DND-41 (cell line): Measurements from ENCODE around the gene RNF111.

Experiments used
- ATAC-seq: fragments of 200-7000 bp; cut with Tn5 transposase; 3 replicates; pipeline ENCODE4 v1.9.1; 2021; ENCODE audit warnings: low read depth; ENCODE audit not compliant: insufficient read depth
- DNase-seq: peaks from one replicate; pipeline ENCODE4 v3.0.0-alpha.2; 2020
- H2AFZ ChIP-seq: 2 replicates; pipeline ENCODE4 v1.6.0; 2012; ENCODE audit warnings: low read depth, low read length
- H3K27ac ChIP-seq: 2 replicates; pipeline ENCODE4 v1.5.1; 2012; ENCODE audit warnings: low read length, inconsistent platforms
- H3K27me3 ChIP-seq: fragments of 200-600 bp; sonication (generic); 2 replicates; pipeline ENCODE4 v1.6.0; 2012; ENCODE audit warnings: low read length, mild to moderate bottlenecking, inconsistent platforms; ENCODE audit not compliant: insufficient read depth, poor library complexity
- H3K36me3 ChIP-seq: 2 replicates; pipeline ENCODE4 v1.5.1; 2012; ENCODE audit warnings: low read length, inconsistent platforms; ENCODE audit not compliant: insufficient read depth
- H3K4me1 ChIP-seq: 2 replicates; pipeline ENCODE4 v1.5.1; 2012; ENCODE audit warnings: mild to moderate bottlenecking, low read length; ENCODE audit not compliant: insufficient read depth
- H3K4me2 ChIP-seq: 2 replicates; pipeline ENCODE4 v1.6.0; 2012; ENCODE audit warnings: mild to moderate bottlenecking, moderate library complexity, low read length, inconsistent platforms; ENCODE audit not compliant: insufficient read depth
- H3K4me3 ChIP-seq, 2 experiments: fragments of 200-600 bp in 1 of 2; shearing (Covaris generic) in 1 of 2; 2 replicates each; pipeline ENCODE4 v1.5.1; 2012 to 2016; ENCODE audit warnings: inconsistent platforms in 2 of 2, low read length in 2 of 2, mild to moderate bottlenecking in 2 of 2, low read depth in 1 of 2, moderate library complexity in 1 of 2
- H3K79me2 ChIP-seq: 2 replicates; pipeline ENCODE4 v1.6.0; 2012; ENCODE audit warnings: low read length, inconsistent platforms; ENCODE audit not compliant: insufficient read depth
- H3K9ac ChIP-seq: 2 replicates; pipeline ENCODE4 v1.6.0; 2012; ENCODE audit warnings: low read depth, mild to moderate bottlenecking, inconsistent platforms, low read length, moderate library complexity
- H3K9me3 ChIP-seq: 2 replicates; pipeline ENCODE4 v1.5.1; 2012; ENCODE audit warnings: low read length, moderate library complexity, mild to moderate bottlenecking, inconsistent platforms; ENCODE audit not compliant: insufficient read depth, severe bottlenecking
- H4K20me1 ChIP-seq: 2 replicates; pipeline ENCODE4 v1.6.0; 2012; ENCODE audit warnings: low read length; ENCODE audit not compliant: insufficient read depth
- EZH2 ChIP-seq: IDR thresholded peaks from 3 replicates; pipeline ENCODE4 v1.6.1; 2012; ENCODE audit warnings: borderline replicate concordance, low read depth, mild to moderate bottlenecking, moderate library complexity, low read length, inconsistent platforms; ENCODE audit not compliant: severe bottlenecking
- TF ChIP-seq, protein P1 (sequence below): IDR thresholded peaks from 2 replicates; pipeline ENCODE4 v1.5.1; 2012; ENCODE audit warnings: borderline replicate concordance, low read length, moderate library complexity, mild to moderate bottlenecking; ENCODE audit not compliant: poor library complexity, severe bottlenecking; ENCODE audit errors: extremely low read depth

The RNF111 gene

DNA sequence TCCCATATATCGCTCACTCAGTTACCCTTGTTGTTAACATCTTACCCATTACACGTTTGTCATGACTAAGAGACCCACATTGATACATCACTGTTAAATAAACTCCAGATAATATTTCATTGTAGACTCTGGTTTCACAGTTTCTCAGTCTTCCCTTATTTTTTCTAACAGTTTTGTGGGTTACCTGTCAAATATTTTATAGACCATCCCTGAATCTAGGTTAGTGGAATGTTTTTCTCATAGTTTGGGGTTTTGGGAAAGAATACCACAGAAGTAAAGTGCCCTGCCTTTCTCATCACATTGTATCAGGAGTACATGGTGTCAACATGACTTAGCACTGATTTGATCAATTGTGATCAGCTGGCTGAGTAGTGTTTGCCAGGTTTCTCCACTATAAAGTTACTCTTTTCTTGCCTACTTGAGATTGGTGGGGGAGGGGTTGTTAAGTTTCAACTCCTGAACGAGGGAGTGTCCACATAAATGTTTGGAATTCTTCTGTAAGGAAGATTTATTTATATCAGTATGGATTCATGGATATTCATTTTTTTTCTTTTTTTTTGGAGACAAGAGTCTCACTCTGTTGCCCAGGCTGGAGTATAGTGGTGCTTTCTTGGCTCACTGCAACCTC, 25.9 kb downstream of the RNF111 start:
- no peak overlapping the region for H3K9ac ChIP-seq
- no peak overlapping the region for H2AFZ ChIP-seq
- no peak overlapping the region for H3K4me3 ChIP-seq
- peaks cover 86% of the 10 kb centered on the region for H3K79me2 ChIP-seq
- no peaks in the 10 kb centered on the region for H3K9me3 ChIP-seq
- TF ChIP-seq, protein P1, sequence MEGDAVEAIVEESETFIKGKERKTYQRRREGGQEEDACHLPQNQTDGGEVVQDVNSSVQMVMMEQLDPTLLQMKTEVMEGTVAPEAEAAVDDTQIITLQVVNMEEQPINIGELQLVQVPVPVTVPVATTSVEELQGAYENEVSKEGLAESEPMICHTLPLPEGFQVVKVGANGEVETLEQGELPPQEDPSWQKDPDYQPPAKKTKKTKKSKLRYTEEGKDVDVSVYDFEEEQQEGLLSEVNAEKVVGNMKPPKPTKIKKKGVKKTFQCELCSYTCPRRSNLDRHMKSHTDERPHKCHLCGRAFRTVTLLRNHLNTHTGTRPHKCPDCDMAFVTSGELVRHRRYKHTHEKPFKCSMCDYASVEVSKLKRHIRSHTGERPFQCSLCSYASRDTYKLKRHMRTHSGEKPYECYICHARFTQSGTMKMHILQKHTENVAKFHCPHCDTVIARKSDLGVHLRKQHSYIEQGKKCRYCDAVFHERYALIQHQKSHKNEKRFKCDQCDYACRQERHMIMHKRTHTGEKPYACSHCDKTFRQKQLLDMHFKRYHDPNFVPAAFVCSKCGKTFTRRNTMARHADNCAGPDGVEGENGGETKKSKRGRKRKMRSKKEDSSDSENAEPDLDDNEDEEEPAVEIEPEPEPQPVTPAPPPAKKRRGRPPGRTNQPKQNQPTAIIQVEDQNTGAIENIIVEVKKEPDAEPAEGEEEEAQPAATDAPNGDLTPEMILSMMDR: no peak
- TF ChIP-seq EZH2: no peak
- ATAC-seq (no peak), DNase-seq (no peak)
- H3K27me3 ChIP-seq: no peaks in the 10 kb centered on the region
- no peaks in the 10 kb centered on the region for H3K4me1 ChIP-seq
- no peak overlapping the region for H3K27ac ChIP-seq
- H3K4me2 ChIP-seq: no peak overlapping the region
- H4K20me1 ChIP-seq: peaks cover 20% of the 10 kb centered on the region
- H3K36me3 ChIP-seq: peaks cover 4% of the 10 kb centered on the region; the same call in 1 of the 2 replicates

DNA sequence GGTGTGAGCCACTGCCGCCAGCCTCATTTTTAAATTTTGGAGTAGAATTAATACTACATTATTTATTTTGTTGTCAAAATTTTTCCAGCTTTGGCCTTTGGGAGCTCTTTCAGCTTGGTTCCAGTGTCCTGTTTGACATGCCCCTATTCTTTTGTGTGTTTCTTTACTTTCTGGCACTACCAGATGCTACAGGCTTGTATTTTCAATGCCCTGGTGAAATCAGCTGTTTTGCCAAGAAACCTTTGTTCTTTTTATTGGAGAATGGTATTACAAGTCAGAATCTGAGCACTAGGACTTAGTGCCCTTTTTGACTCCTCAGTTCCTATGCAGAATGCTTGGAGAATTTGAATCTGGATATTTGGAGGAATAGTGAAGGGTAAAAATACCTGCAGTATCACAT, 26.6 kb downstream of the RNF111 start:
- DNase-seq (no peak), ATAC-seq (no peak)
- Histone ChIP-seq H3K4me2 (no peak overlapping the region), H3K36me3 (peaks cover 4% of the 10 kb centered on the region; the same call in 1 of the 2 replicates), H3K27ac (no peak overlapping the region), H3K79me2 (peaks cover 85% of the 10 kb centered on the region), H3K4me3 (no peak overlapping the region), H3K9me3 (no peaks in the 10 kb centered on the region), H3K4me1 (no peaks in the 10 kb centered on the region), H4K20me1 (peaks cover 20% of the 10 kb centered on the region), H3K9ac (no peak overlapping the region), H3K27me3 (no peaks in the 10 kb centered on the region), H2AFZ (no peak overlapping the region)
- TF ChIP-seq, protein P1: no peak
- TF ChIP-seq EZH2: no peak

DNA sequence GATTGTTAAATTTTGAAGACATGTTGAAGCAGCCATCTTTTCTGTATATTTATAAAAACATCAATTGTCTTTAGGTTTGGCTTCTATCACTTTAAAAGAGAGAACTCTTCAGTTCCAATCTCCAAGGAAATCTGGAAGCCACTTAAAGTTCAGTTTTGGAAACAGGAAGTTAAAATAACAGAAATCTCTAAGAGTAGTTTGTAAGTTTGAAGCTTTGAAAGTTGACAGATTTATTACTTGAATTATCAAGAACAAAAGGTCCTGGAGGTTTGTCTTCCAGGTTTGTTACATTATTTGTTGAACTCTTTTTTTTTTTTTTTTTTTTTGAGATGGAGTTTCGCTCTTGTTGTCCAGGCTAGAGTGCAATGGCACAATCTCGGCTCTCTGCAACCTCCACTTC, 30.0 kb downstream of the RNF111 start:
- TF ChIP-seq, protein P1: no peak
- TF ChIP-seq EZH2: no peak
- ATAC-seq: no peak
- Histone ChIP-seq H4K20me1 (peaks cover 12% of the 10 kb centered on the region), H3K36me3 (peaks cover 13% of the 10 kb centered on the region; the same call in 1 of the 2 replicates), H3K4me3 (no peak overlapping the region), H3K27ac (no peak overlapping the region), H2AFZ (no peak overlapping the region), H3K9me3 (no peaks in the 10 kb centered on the region), H3K4me2 (no peak overlapping the region), H3K9ac (no peak overlapping the region), H3K4me1 (no peaks in the 10 kb centered on the region), H3K27me3 (no peaks in the 10 kb centered on the region), H3K79me2 (peaks cover 83% of the 10 kb centered on the region)
- no peak for DNase-seq

DNA sequence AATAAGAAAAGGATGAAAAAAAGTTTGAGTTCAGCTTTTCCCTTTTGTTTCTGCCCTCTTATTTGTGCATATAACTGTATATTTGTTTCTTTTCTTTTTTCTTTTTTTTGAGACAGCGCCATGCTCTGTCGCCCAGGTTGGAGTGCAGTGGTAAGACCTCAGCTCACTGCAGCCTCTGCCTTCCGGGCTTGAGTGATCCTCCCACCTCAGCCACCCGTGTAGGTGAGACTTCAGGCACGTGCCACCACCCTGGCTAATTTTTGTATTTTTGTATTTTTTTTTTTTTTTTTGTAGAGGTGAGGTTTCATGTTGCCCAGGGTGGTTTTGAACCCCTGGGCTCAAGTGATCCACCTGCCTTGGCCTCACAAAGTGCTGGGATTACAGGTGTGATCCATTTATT, 31.4 kb downstream of the RNF111 start:
- H3K79me2 ChIP-seq: peaks cover 73% of the 10 kb centered on the region
- TF ChIP-seq, protein P1: no peak
- no peak for TF ChIP-seq EZH2
- no peak overlapping the region for H2AFZ ChIP-seq
- H3K4me2 ChIP-seq: no peak overlapping the region
- H4K20me1 ChIP-seq: peaks cover 13% of the 10 kb centered on the region
- H3K4me1 ChIP-seq: no peaks in the 10 kb centered on the region
- no peak overlapping the region for H3K9ac ChIP-seq
- peaks cover 14% of the 10 kb centered on the region; the same call in 1 of the 2 replicates for H3K36me3 ChIP-seq
- no peak overlapping the region for H3K4me3 ChIP-seq
- H3K27me3 ChIP-seq: no peaks in the 10 kb centered on the region
- DNase-seq (no peak), ATAC-seq (no peak)
- no peak overlapping the region for H3K27ac ChIP-seq
- no peaks in the 10 kb centered on the region for H3K9me3 ChIP-seq
